A673 (cell line): ENCODE measurements around the gene OR2A25. TPM values are rescaled to one million over a fixed set of nuclear protein-coding genes. Genes with fewer than 3 reads are reported as not detected.

Experiments used
- BruUV-seq: library from RNA; stranded (reverse); fragments of 400-500 nt; replicated peaks from 2 replicates; lab custom pipeline; 2021; lab: Mats Ljungman, UMichigan
- CTCF ChIA-PET: fragments of 300-600 bp; sonication (Branson Sonifier 250); formaldehyde crosslinking; loops from one replicate; lab custom pipeline; 2022; ENCODE audit warnings: antibody characterized with exemption; lab: Charles Lee
- POLR2A ChIA-PET: fragments of 300-600 bp; sonication (Branson Sonifier 250); formaldehyde crosslinking; loops from one replicate; lab custom pipeline; 2022; ENCODE audit warnings: antibody characterized with exemption; ENCODE audit not compliant: low non-redundant PET; lab: Charles Lee
- DNase-seq: peaks from one replicate; pipeline ENCODE4 v3.0.0-alpha.2; 2015; ENCODE audit warnings: low spot score
- H3K27ac ChIP-seq: fragments of 200-600 bp; sonication (generic); 2 replicates; pipeline ENCODE4 v1.5.1; 2016; ENCODE audit warnings: mixed run types, low read depth, mild to moderate bottlenecking, mixed read lengths, antibody characterized with exemption, low read length; ENCODE audit not compliant: poor library complexity, severe bottlenecking
- H3K27me3 ChIP-seq: fragments of 200-600 bp; sonication (generic); replicated peaks from 2 replicates; pipeline ENCODE4 v1.6.1; 2017; ENCODE audit warnings: mixed run types, low read depth, mild to moderate bottlenecking, mixed read lengths, antibody characterized with exemption, low read length; ENCODE audit not compliant: insufficient read depth, poor library complexity
- H3K36me3 ChIP-seq: fragments of 200-600 bp; sonication (generic); 2 replicates; pipeline ENCODE4 v1.6.1; 2016; ENCODE audit warnings: mixed run types, mild to moderate bottlenecking, mixed read lengths, antibody characterized with exemption, low read length; ENCODE audit not compliant: insufficient read depth, poor library complexity, severe bottlenecking
- H3K4me1 ChIP-seq: fragments of 200-600 bp; sonication (generic); 2 replicates; pipeline ENCODE4 v1.6.1; 2017; ENCODE audit warnings: mixed run types, mild to moderate bottlenecking, mixed read lengths, antibody characterized with exemption, low read length; ENCODE audit not compliant: insufficient read depth, poor library complexity, severe bottlenecking
- H3K4me3 ChIP-seq: fragments of 200-600 bp; sonication (generic); 2 replicates; pipeline ENCODE4 v1.5.1; 2016; ENCODE audit warnings: low read depth, mixed run types, mild to moderate bottlenecking, mixed read lengths, low read length; ENCODE audit not compliant: poor library complexity, severe bottlenecking
- H3K9me3 ChIP-seq: fragments of 200-600 bp; sonication (generic); 2 replicates; pipeline ENCODE4 v1.6.1; 2016; ENCODE audit warnings: mixed run types, low read depth, mild to moderate bottlenecking, mixed read lengths, antibody characterized with exemption, low read length; ENCODE audit not compliant: poor library complexity, severe bottlenecking
- CTCF ChIP-seq: fragments of 300-800, 200-600 bp; sonication (generic); conservative IDR thresholded peaks from 2 replicates; pipeline ENCODE4 v1.5.1; 2017; ENCODE audit warnings: low read depth, mild to moderate bottlenecking, antibody characterized with exemption, low read length, moderate library complexity, mixed read lengths
- EZH2 ChIP-seq: fragments of 200-600 bp; sonication (generic); IDR thresholded peaks from 2 replicates; pipeline ENCODE4 v1.6.1; 2017; ENCODE audit warnings: borderline replicate concordance, low read depth, mild to moderate bottlenecking, mixed read lengths, antibody characterized with exemption, low read length; ENCODE audit not compliant: poor library complexity, severe bottlenecking
- intact Hi-C: fragments of 100-400 bp; cut with micrococcal nuclease; formaldehyde crosslinking; loops from one replicate; pipeline ENCODE4 v1.10.0; 2022; ENCODE audit not compliant: unreplicated experiment
- total RNA-seq: library from RNA; stranded (reverse); gene quantifications from 2 replicates; pipeline ENCODE4 v1.2.3, GENCODE V29; 2021

The OR2A25 gene
- total RNA-seq, 1 experiment from 2014 or later = not detected

DNA sequence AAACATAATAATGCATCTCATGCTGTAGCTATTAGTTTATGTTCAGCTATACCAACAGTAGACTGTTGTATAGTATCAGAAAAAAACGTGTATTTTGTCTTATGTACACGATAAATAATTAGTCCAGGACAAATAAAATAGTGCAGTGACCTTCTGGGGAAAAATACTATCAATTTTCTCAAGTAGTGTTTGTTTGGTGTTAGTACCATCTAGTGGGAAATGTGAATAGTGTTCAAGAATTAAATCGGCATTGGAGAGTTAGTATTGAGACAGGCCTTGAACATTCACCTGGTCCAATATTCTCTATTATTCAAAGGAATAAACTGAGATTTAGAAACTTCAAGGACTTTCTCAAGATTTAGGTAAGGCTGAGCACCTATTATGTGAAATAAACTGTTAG is 42.5 kb upstream of the OR2A25 start:
- TF ChIP-seq CTCF = peak; percentile 41; the same call in 1 of the 2 replicates
- no peak for TF ChIP-seq EZH2
- no peak overlapping the region for H3K27ac ChIP-seq
- H3K27me3 ChIP-seq = no peaks in the 10 kb centered on the region
- no peaks in the 10 kb centered on the region for H3K36me3 ChIP-seq
- H3K4me3 ChIP-seq = no peak overlapping the region
- peak; percentile 19 for DNase-seq
- intact Hi-C loops = no loop called here
- ChIA-PET CTCF (no interaction called here), POLR2A (no interaction called here)
- H3K9me3 ChIP-seq = no peaks in the 10 kb centered on the region
- no TSS peak for BruUV-seq
- no peaks in the 10 kb centered on the region for H3K4me1 ChIP-seq

DNA sequence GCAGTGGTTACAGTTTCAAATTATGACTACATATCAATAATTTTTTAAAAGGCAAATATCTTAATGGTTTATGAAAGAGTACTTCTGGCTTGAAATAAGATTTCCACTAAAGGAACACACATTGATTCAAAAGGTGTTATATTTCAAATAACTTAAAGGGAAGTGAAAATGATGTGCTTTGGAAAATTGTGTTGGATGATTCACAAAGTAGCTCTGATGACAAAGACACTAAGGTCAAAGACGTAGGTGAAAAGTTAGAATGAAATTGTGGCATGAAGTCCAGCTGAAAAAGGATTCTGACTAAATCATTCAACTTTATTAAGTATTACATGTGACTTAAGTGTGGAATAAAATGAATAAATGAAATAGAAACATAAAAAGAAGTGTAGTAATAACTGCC is 41.6 kb upstream of the OR2A25 start:
- Histone ChIP-seq H3K4me3 (no peak overlapping the region), H3K27ac (no peak overlapping the region), H3K9me3 (no peaks in the 10 kb centered on the region), H3K4me1 (no peaks in the 10 kb centered on the region), H3K36me3 (no peaks in the 10 kb centered on the region), H3K27me3 (no peaks in the 10 kb centered on the region)
- intact Hi-C loops = no loop called here
- TF ChIP-seq CTCF = no peak
- no peak for TF ChIP-seq EZH2
- no TSS peak for BruUV-seq
- CTCF ChIA-PET = no interaction called here
- DNase-seq = no peak
- POLR2A ChIA-PET = no interaction called here

DNA sequence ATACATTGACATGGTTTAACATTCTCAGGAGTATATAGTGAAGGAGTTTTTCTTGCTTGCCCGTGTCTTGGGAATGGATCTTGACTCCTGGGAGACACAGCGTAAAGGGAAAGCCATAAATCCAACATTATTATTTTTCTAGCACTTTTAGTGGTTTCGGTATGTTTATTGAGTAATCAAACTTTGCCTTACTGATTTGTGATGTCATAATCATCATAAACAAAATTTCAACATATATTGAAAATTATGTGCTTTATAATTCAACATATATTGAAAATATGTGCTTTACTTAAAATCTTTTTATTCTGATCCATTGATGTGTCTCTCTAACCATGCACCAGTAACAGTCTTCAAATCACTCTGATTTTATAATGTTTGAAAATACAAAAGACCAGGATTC is 41.1 kb upstream of the OR2A25 start:
- no peaks in the 10 kb centered on the region for H3K9me3 ChIP-seq
- H3K4me1 ChIP-seq = no peaks in the 10 kb centered on the region
- no TSS peak for BruUV-seq
- no peak overlapping the region for H3K4me3 ChIP-seq
- ChIA-PET POLR2A (no interaction called here), CTCF (no interaction called here)
- no peaks in the 10 kb centered on the region for H3K27me3 ChIP-seq
- no peak for TF ChIP-seq CTCF
- TF ChIP-seq EZH2 = no peak
- no peaks in the 10 kb centered on the region for H3K36me3 ChIP-seq
- DNase-seq = no peak
- no peak overlapping the region for H3K27ac ChIP-seq
- intact Hi-C loops = no loop called here
